Endodermal cell (in vitro differentiated cells): ENCODE data around the gene GALNT1. TPM values are rescaled to one million over a fixed set of nuclear protein-coding genes. Genes with fewer than 3 reads are reported as not detected.
A peak's percentile ranks its signal among the peaks of the same experiment; 100 is the strongest.

Experiments
- DNase-seq: peaks from one replicate; pipeline ENCODE4 v3.0.0-alpha.2; 2017
- H3K27ac ChIP-seq: 2 replicates; pipeline ENCODE4 v1.5.1; 2013; ENCODE audit warnings: mild to moderate bottlenecking, low read depth, low read length, moderate library complexity
- H3K27me3 ChIP-seq: 2 replicates; pipeline ENCODE4 v1.6.1; 2013; ENCODE audit warnings: mild to moderate bottlenecking, low read length, moderate library complexity; ENCODE audit not compliant: insufficient read depth, control insufficient read depth, poor library complexity, severe bottlenecking
- H3K36me3 ChIP-seq: 2 replicates; pipeline ENCODE4 v1.7.0; 2013; ENCODE audit warnings: mild to moderate bottlenecking, low read length, moderate library complexity; ENCODE audit not compliant: control insufficient read depth, insufficient read depth
- H3K4me1 ChIP-seq: one replicate; pipeline ENCODE4 v1.7.0; 2013; ENCODE audit warnings: low read length; ENCODE audit not compliant: control insufficient read depth, insufficient read depth
- H3K4me3 ChIP-seq: 2 replicates; pipeline ENCODE4 v1.5.1; 2013; ENCODE audit warnings: mild to moderate bottlenecking, low read length, moderate library complexity
- H3K9ac ChIP-seq: 2 replicates; pipeline ENCODE4 v1.6.1; 2013; ENCODE audit warnings: mild to moderate bottlenecking, low read length, moderate library complexity; ENCODE audit not compliant: poor library complexity, severe bottlenecking; ENCODE audit errors: extremely low read depth
- H3K9me3 ChIP-seq: 2 replicates; pipeline ENCODE4 v1.6.1; 2013; ENCODE audit warnings: mild to moderate bottlenecking, low read length, moderate library complexity; ENCODE audit not compliant: control insufficient read depth
- H3K27ac Mint-ChIP-seq: 2 replicates; pipeline ENCODE4 v1.8.0; 2020; ENCODE audit warnings: mixed read lengths
- H3K27me3 Mint-ChIP-seq: 2 replicates; pipeline ENCODE4 v1.8.0; 2021; ENCODE audit warnings: mild to moderate bottlenecking, mixed read lengths; ENCODE audit not compliant: insufficient read depth
- H3K36me3 Mint-ChIP-seq: 2 replicates; pipeline ENCODE4 v1.8.0; 2020; ENCODE audit warnings: low read depth, mixed read lengths
- H3K4me1 Mint-ChIP-seq: 2 replicates; pipeline ENCODE4 v1.8.0; 2020; ENCODE audit warnings: mixed read lengths
- H3K4me3 Mint-ChIP-seq: 2 replicates; pipeline ENCODE4 v1.8.0; 2020; ENCODE audit warnings: mild to moderate bottlenecking, moderate library complexity, mixed read lengths
- H3K9me3 Mint-ChIP-seq: 2 replicates; pipeline ENCODE4 v1.8.0; 2020; ENCODE audit warnings: mild to moderate bottlenecking, mixed read lengths
- WGBS, 2 experiments: methylation state at CpG; one replicate each; pipeline versions ENCODE4 v1.1.5 to v1.1.7; 2013; ENCODE audit warnings: missing lambda C conversion rate in 2 of 2, mixed read lengths in 1 of 2; ENCODE audit not compliant: insufficient coverage in 1 of 2, insufficient read length in 1 of 2; 5-methylcytosine and 5-hydroxymethylcytosine counted together
- total RNA-seq, 2 donors: library from RNA; stranded (reverse); fragmentation: NEBNext Ultra II Directional in 1 of 2; extraction: Animal tissue kit (Norgen Biotek cat#: 25700) in 1 of 2; gene quantifications; 2 replicates in 1 of 2; 3 replicates in 1 of 2; pipeline ENCODE4 v1.2.1, GENCODE V29; 2021
- TF ChIP-seq, protein P1 (sequence below): fragments of 200-600 bp; sonication (generic); conservative IDR thresholded peaks from 2 replicates; pipeline ENCODE4 v1.5.0; 2021; ENCODE audit warnings: antibody characterized with exemption, mild to moderate bottlenecking

GALNT1 gene
- total RNA-seq, 2 donors from 2014 or later: 82.5 to 102 TPM

DNA sequence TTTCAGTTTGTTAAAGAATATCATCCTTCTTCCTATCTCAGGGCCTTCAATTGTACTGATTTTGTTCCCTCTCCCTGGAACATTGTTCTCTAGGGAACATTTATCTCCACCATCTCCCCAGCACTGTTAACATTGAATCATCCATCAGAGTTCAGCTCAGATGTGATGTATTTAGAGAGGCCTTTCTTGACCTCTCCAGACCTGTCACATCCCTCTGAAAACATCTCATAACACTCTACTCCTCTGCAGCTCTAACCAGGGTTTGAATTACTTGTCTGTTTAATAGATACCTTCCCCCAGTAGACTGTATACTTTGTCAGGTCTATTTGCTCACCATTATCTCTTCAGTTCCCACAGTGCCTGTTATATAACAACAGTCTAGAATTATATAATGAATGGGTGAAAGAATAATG, 98.6 kb downstream of the GALNT1 start:
- Histone ChIP-seq H3K4me3 (no peak overlapping the region), H3K9me3 (no peaks in the 10 kb centered on the region), H3K4me1 (no peaks in the 10 kb centered on the region), H3K36me3 (peaks cover 16% of the 10 kb centered on the region), H3K27ac (no peak overlapping the region), H3K27me3 (no peaks in the 10 kb centered on the region), H3K9ac (no peak overlapping the region)
- H3K27me3 Mint-ChIP-seq: no peaks in the 10 kb centered on the region
- TF ChIP-seq, protein P1, sequence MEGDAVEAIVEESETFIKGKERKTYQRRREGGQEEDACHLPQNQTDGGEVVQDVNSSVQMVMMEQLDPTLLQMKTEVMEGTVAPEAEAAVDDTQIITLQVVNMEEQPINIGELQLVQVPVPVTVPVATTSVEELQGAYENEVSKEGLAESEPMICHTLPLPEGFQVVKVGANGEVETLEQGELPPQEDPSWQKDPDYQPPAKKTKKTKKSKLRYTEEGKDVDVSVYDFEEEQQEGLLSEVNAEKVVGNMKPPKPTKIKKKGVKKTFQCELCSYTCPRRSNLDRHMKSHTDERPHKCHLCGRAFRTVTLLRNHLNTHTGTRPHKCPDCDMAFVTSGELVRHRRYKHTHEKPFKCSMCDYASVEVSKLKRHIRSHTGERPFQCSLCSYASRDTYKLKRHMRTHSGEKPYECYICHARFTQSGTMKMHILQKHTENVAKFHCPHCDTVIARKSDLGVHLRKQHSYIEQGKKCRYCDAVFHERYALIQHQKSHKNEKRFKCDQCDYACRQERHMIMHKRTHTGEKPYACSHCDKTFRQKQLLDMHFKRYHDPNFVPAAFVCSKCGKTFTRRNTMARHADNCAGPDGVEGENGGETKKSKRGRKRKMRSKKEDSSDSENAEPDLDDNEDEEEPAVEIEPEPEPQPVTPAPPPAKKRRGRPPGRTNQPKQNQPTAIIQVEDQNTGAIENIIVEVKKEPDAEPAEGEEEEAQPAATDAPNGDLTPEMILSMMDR: no peak
- peaks cover 25% of the 10 kb centered on the region for H3K36me3 Mint-ChIP-seq
- H3K9me3 Mint-ChIP-seq: no peaks in the 10 kb centered on the region
- DNase-seq: no peak
- peaks cover 8% of the 10 kb centered on the region for H3K4me1 Mint-ChIP-seq
- H3K4me3 Mint-ChIP-seq: no peak overlapping the region
- H3K27ac Mint-ChIP-seq: no peak overlapping the region

DNA sequence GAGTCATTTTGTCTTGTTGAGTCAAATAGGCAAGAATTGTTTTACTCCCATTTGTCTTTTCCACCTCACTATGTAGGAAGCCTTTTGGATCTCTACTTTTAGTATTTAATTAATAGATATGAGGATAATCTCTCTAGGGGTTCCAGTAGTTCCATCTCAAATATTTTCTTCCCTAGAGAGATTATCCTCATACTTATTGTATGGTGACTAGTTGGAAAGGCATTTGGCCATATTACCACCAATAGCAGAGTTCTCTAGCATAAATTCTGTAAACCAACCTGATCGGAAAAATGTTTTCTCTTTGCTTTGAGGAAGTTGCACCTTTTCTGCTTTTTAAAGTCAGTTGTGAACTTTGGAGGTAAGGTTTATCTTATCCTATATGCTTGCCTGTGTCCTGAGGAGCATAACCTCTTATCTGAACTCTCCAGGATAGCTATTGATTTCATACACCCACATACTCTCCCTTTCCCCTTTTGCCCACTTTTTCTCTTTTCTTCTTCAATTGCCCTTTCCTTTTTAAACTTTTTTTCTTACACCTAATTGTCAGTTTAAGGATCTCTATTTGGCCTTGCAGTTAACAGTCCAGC, 100.8 kb downstream of the GALNT1 start:
- Histone ChIP-seq H3K27me3 (no peaks in the 10 kb centered on the region), H3K36me3 (peaks cover 25% of the 10 kb centered on the region), H3K9me3 (no peaks in the 10 kb centered on the region), H3K4me3 (no peak overlapping the region), H3K27ac (no peak overlapping the region), H3K9ac (no peak overlapping the region), H3K4me1 (no peaks in the 10 kb centered on the region)
- no peak for DNase-seq
- H3K9me3 Mint-ChIP-seq: no peaks in the 10 kb centered on the region
- no peak overlapping the region for H3K4me3 Mint-ChIP-seq
- no peaks in the 10 kb centered on the region for H3K27me3 Mint-ChIP-seq
- peak overlapping the region; percentile 33 for H3K27ac Mint-ChIP-seq
- peaks cover 8% of the 10 kb centered on the region for H3K4me1 Mint-ChIP-seq
- peaks cover 31% of the 10 kb centered on the region for H3K36me3 Mint-ChIP-seq
- WGBS, 2 experiments: 89% methylated on average over 1 of the region's 1 CpG; no CpG with 5 or more reads in 1 of the 2 experiments
- TF ChIP-seq, protein P1: no peak

DNA sequence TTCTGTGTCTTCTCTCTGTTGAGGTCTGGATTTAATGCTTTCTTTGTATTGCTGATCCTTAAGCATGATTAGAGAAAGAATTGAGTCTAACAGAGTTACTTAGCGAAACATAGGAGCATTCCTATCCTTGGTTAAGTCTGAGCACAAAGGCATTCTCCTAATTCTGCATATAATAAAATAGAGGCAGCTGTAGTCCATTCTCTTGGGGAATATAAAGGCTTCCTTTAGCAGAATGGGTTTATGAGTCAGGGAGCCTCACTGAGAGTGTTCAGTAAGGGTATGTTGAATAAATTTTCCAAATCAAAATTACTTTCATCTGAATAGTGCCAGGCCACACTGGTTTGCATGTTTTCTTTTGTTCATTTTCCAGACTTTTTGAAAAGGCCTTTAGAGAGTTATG, 101.5 kb downstream of the GALNT1 start:
- Histone ChIP-seq H3K27me3 (no peaks in the 10 kb centered on the region), H3K27ac (no peak overlapping the region), H3K4me3 (no peak overlapping the region), H3K9me3 (no peaks in the 10 kb centered on the region), H3K4me1 (no peaks in the 10 kb centered on the region), H3K36me3 (peaks cover 23% of the 10 kb centered on the region), H3K9ac (no peak overlapping the region)
- TF ChIP-seq, protein P1: no peak
- 100% methylated on average over 1 of the region's 1 CpG; no CpG with 5 or more reads in 1 of the 2 experiments for WGBS, 2 experiments
- DNase-seq: no peak
- Mint-ChIP-seq H3K4me3 (no peak overlapping the region), H3K36me3 (peaks cover 29% of the 10 kb centered on the region), H3K4me1 (peaks cover 8% of the 10 kb centered on the region), H3K27me3 (no peaks in the 10 kb centered on the region), H3K9me3 (no peaks in the 10 kb centered on the region), H3K27ac (no peak overlapping the region)
